Mesenchymal stem cell (in vitro differentiated cells and primary cell): ENCODE data around the gene EID2B.

Source experiments
- DNase-seq: peaks from one replicate; pipeline ENCODE4 v3.0.0-alpha.2; 2013
- H2AFZ ChIP-seq: one replicate; pipeline ENCODE4 v1.6.1; 2013; ENCODE audit warnings: low read depth, mild to moderate bottlenecking, control low read depth, inconsistent platforms, low read length, moderate library complexity
- H2AK5ac ChIP-seq: 2 replicates; pipeline ENCODE4 v1.6.1; 2013; ENCODE audit warnings: low read length, moderate library complexity, mild to moderate bottlenecking, inconsistent platforms; ENCODE audit not compliant: severe bottlenecking
- H2BK120ac ChIP-seq: one replicate; pipeline ENCODE4 v1.6.1; 2013; ENCODE audit warnings: low read depth, mild to moderate bottlenecking, inconsistent platforms, low read length, moderate library complexity
- H2BK12ac ChIP-seq, 2 experiments: one replicate each; pipeline ENCODE4 v1.6.1; 2013; ENCODE audit warnings: inconsistent platforms in 2 of 2, low read length in 2 of 2, mild to moderate bottlenecking in 2 of 2, moderate library complexity in 2 of 2, control low read depth in 1 of 2
- H2BK15ac ChIP-seq: one replicate; pipeline ENCODE4 v1.6.1; 2013; ENCODE audit warnings: mild to moderate bottlenecking, low read depth, inconsistent platforms; ENCODE audit not compliant: poor library complexity, severe bottlenecking
- H2BK5ac ChIP-seq: 2 replicates; pipeline ENCODE4 v1.6.1; 2013; ENCODE audit warnings: low read depth, mild to moderate bottlenecking, low read length, control low read depth, inconsistent platforms; ENCODE audit not compliant: poor library complexity, severe bottlenecking
- H3K14ac ChIP-seq, 2 experiments: one replicate each; pipeline ENCODE4 v1.6.1; 2013; ENCODE audit warnings: inconsistent platforms in 2 of 2, low read length in 2 of 2, control low read depth in 1 of 2, mild to moderate bottlenecking in 1 of 2, moderate library complexity in 1 of 2
- H3K18ac ChIP-seq, 2 experiments: one replicate each; pipeline ENCODE4 v1.6.1; 2013; ENCODE audit warnings: inconsistent platforms in 2 of 2, low read length in 2 of 2, control low read depth in 1 of 2, low read depth in 1 of 2, mild to moderate bottlenecking in 1 of 2
- H3K23ac ChIP-seq, 2 experiments: one replicate each; pipeline ENCODE4 v1.6.1; 2013; ENCODE audit warnings: inconsistent platforms in 2 of 2, low read length in 2 of 2, mild to moderate bottlenecking in 2 of 2, moderate library complexity in 2 of 2, control low read depth in 1 of 2
- H3K27ac ChIP-seq: 2 replicates; pipeline ENCODE4 v1.5.1; 2013; ENCODE audit warnings: mild to moderate bottlenecking, moderate library complexity, low read length, control low read depth, inconsistent platforms; ENCODE audit not compliant: poor library complexity, severe bottlenecking
- H3K27me3 ChIP-seq, 2 experiments: 2 replicates each; pipeline versions ENCODE4 v1.6.1 to v1.7.0; 2013; ENCODE audit warnings: low read length in 2 of 2, mild to moderate bottlenecking in 2 of 2, moderate library complexity in 2 of 2, control low read depth in 1 of 2, inconsistent platforms in 1 of 2; ENCODE audit not compliant: control insufficient read depth in 1 of 2, insufficient read depth in 1 of 2
- H3K36me3 ChIP-seq, 2 experiments: 2 replicates each; pipeline versions ENCODE4 v1.6.1 to v1.7.0; 2013; ENCODE audit warnings: low read length in 2 of 2, control low read depth in 1 of 2, inconsistent platforms in 1 of 2, low read depth in 1 of 2, mild to moderate bottlenecking in 1 of 2; ENCODE audit not compliant: insufficient read depth in 2 of 2, control insufficient read depth in 1 of 2
- H3K4ac ChIP-seq, 2 experiments: one replicate each; pipeline ENCODE4 v1.6.1; 2013; ENCODE audit warnings: inconsistent platforms in 2 of 2, low read length in 2 of 2, mild to moderate bottlenecking in 2 of 2, moderate library complexity in 2 of 2, control low read depth in 1 of 2, low read depth in 1 of 2
- H3K4me1 ChIP-seq: 2 replicates; pipeline ENCODE4 v1.6.1; 2013; ENCODE audit warnings: low read depth, low read length, control low read depth; ENCODE audit not compliant: control insufficient read depth, insufficient read depth
- H3K4me2 ChIP-seq: 2 replicates; pipeline ENCODE4 v1.6.1; 2013; ENCODE audit warnings: low read length, mild to moderate bottlenecking, inconsistent platforms; ENCODE audit not compliant: poor library complexity, severe bottlenecking
- H3K4me3 ChIP-seq, 2 experiments: 2 replicates each; pipeline versions ENCODE4 v1.5.1 to v1.7.0; 2013; ENCODE audit warnings: low read length in 2 of 2, mild to moderate bottlenecking in 2 of 2, control low read depth in 1 of 2, low read depth in 1 of 2; ENCODE audit not compliant: insufficient read depth in 1 of 2
- H3K79me1 ChIP-seq: replicated peaks from 2 replicates; pipeline ENCODE4 v1.6.1; 2013; ENCODE audit warnings: mild to moderate bottlenecking, control low read depth, low read length, inconsistent platforms; ENCODE audit not compliant: poor library complexity, severe bottlenecking
- H3K9ac ChIP-seq: 2 replicates; pipeline ENCODE4 v1.7.0; 2013; ENCODE audit warnings: mild to moderate bottlenecking, low read length, moderate library complexity
- H3K9me3 ChIP-seq: 2 replicates; pipeline ENCODE4 v1.7.0; 2013; ENCODE audit warnings: mild to moderate bottlenecking, low read length; ENCODE audit not compliant: control insufficient read depth
- H4K8ac ChIP-seq: one replicate; pipeline ENCODE4 v1.6.1; 2013; ENCODE audit warnings: inconsistent platforms, mild to moderate bottlenecking, low read length, moderate library complexity
- H4K91ac ChIP-seq: one replicate; pipeline ENCODE4 v1.6.1; 2013; ENCODE audit warnings: mild to moderate bottlenecking, low read length, inconsistent platforms
- WGBS: methylation state at CpG from one replicate; pipeline ENCODE4 v1.1.7; 2013; ENCODE audit warnings: mixed read lengths; 5-methylcytosine and 5-hydroxymethylcytosine counted together

EID2B gene

DNA sequence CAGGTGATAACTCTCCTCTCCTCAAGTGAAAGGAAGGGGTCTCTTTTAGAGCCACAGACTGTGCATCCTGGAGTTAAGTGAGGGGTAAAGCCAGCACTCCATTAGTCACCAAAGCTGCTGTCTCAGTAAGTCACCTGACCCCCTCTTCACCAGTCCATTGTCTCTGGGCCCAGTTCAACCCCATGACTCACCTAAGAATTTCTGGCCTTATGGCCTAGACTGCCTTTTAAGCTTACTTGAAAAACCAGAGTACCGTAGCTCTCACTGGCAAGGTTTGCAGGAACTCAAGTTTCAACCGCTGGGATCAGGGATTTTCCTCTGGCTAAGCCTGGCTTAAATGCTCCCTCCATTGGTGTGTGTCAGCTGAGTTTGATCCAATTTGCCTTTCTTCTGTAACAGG, 30.8 kb upstream of the EID2B start:
- Histone ChIP-seq H3K36me3 (no peaks in the 10 kb centered on the region), H3K4me3 (no peak overlapping the region), H3K4ac (no peak overlapping the region), H3K23ac (no peak overlapping the region), H3K9ac (no peak overlapping the region), H3K4me1 (no peaks in the 10 kb centered on the region), H3K79me1 (no peaks in the 10 kb centered on the region), H3K27ac (no peak overlapping the region), H3K27me3 (peaks cover 3 to 4% of the 10 kb centered on the region in 2 experiments), H4K8ac (no peak overlapping the region), H2BK5ac (no peak overlapping the region), H4K91ac (no peak overlapping the region), H3K18ac (no peak overlapping the region), H3K4me2 (no peak overlapping the region), H2AFZ (no peak overlapping the region), H3K9me3 (no peaks in the 10 kb centered on the region), H2AK5ac (no peak overlapping the region), H2BK120ac (no peak overlapping the region), H3K14ac (no peak overlapping the region), H2BK12ac (no peak overlapping the region), H2BK15ac (no peak overlapping the region)
- 66% methylated on average over 2 of the region's 2 CpGs for WGBS
- no peak for DNase-seq

DNA sequence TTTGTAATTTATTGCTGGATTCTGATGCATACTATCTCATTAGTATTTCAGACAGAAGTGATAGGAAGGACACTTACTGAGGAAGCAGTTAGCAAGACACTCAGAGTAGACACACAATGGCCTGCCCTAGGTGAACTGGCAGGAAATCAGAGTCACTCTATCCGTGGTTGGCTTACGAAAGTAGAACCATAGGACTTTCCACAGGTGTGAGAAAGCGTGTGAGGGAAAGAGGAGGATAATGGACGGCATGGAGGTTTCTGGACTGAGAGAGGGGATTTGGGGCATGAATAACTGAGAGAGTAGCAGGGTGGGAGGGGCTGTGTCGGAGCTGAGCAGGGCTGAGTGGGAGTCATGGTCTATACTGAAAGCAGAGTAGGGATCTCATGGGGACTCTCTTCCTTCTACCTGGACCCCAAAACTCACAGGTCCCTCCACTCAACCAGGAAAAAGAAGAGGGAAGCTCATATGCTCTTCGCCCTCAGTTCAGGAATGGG, 26.0 kb upstream of the EID2B start:
- Histone ChIP-seq H3K4ac (no peak overlapping the region), H2AK5ac (no peak overlapping the region), H3K23ac (no peak overlapping the region), H3K9ac (no peak overlapping the region), H3K4me3 (no peak overlapping the region), H2BK15ac (no peak overlapping the region), H2BK120ac (no peak overlapping the region), H3K14ac (no peak overlapping the region), H3K79me1 (no peaks in the 10 kb centered on the region), H3K18ac (no peak overlapping the region), H3K36me3 (no peaks in the 10 kb centered on the region), H2BK5ac (no peak overlapping the region), H4K8ac (no peak overlapping the region), H3K9me3 (no peaks in the 10 kb centered on the region), H3K4me1 (no peaks in the 10 kb centered on the region), H3K4me2 (no peak overlapping the region), H2BK12ac (no peak overlapping the region), H2AFZ (no peak overlapping the region), H4K91ac (no peak overlapping the region), H3K27ac (no peak overlapping the region), H3K27me3 (peaks cover 13 to 17% of the 10 kb centered on the region in 2 experiments)
- DNase-seq, result no peak
- 70% methylated on average over 5 of the region's 6 CpGs for WGBS

DNA sequence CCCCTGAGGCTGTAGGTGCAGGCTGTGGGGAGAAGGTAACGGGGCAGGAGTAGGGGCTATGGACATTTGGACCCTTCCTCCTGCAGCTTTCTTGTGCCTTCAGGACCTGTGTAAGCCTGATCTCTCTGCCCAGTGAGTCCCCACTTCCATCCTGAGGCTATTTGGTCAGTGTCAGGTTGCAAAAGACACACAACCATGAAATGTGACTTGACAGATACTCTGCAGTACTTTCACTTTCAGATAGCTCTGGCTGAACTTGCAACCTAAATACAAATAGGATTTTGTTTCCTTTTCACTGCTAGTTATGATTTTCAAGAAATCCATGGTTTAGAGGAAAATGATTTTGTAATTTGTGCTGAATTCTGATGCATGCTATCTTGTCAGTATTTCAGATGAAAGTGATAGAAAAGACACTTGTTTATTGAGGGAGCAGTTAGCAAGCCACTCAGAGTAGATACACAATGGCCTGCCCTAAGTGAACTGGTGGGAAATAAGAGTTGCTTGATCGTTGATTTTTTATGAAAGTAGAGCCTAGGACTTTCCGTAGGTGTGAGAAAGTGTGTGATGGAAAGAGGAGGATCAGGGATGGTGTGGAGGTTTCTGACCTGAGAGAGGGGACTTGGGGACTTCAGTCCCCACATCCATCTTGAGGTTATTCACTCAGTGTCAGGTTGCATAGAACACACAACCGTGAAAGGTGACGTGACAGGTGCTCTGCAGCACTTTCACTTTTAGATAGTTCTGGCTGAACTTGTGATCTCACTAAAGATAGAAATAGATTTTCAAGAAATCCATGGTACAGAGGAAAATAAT, 25.4 kb upstream of the EID2B start:
- H3K9ac ChIP-seq, result no peak overlapping the region
- no peak overlapping the region for H2BK120ac ChIP-seq
- no peaks in the 10 kb centered on the region for H3K4me1 ChIP-seq
- no peak overlapping the region for H3K4me2 ChIP-seq
- no peak overlapping the region for H2AK5ac ChIP-seq
- peaks cover 13 to 23% of the 10 kb centered on the region in 2 experiments for H3K27me3 ChIP-seq
- H3K27ac ChIP-seq, result no peak overlapping the region
- peak; percentile 18 for DNase-seq
- WGBS, result 76% methylated on average over 5 of the region's 5 CpGs
- peak overlapping the region in 1 of 2 experiments; percentile 36 for H3K4me3 ChIP-seq
- H3K14ac ChIP-seq, result no peak overlapping the region
- no peak overlapping the region for H2BK15ac ChIP-seq
- no peak overlapping the region for H3K18ac ChIP-seq
- no peaks in the 10 kb centered on the region for H3K9me3 ChIP-seq
- no peak overlapping the region for H2AFZ ChIP-seq
- no peak overlapping the region for H3K23ac ChIP-seq
- H4K8ac ChIP-seq, result no peak overlapping the region
- no peak overlapping the region for H4K91ac ChIP-seq
- H3K36me3 ChIP-seq, result no peaks in the 10 kb centered on the region
- H2BK5ac ChIP-seq, result no peak overlapping the region
- no peak overlapping the region for H2BK12ac ChIP-seq
- H3K79me1 ChIP-seq, result no peaks in the 10 kb centered on the region
- H3K4ac ChIP-seq, result no peak overlapping the region

DNA sequence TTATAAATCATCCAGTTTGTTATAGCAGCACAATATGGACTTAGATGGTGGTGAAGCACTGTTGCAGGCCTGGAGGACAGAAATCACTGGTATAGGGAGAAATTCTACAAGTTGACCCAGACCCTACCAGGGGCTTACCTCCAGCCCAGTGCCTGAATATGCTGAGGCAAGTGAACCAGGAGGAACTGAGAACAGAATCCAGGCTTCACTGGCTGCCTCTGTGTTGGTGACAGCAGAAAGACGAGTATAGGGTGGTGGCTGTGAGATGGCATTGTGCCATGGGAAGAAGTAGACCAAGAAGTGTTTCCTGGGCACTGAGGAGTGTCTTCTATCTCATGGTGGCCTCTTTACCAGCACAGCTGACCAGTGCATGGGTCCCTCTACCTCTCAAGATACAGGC, 23.2 kb upstream of the EID2B start:
- no peak for DNase-seq
- Histone ChIP-seq H3K36me3 (no peaks in the 10 kb centered on the region), H2BK5ac (no peak overlapping the region), H3K79me1 (no peaks in the 10 kb centered on the region), H2BK15ac (no peak overlapping the region), H3K27ac (no peak overlapping the region), H3K27me3 (peaks cover 16 to 26% of the 10 kb centered on the region in 2 experiments), H3K4me1 (no peaks in the 10 kb centered on the region), H3K23ac (no peak overlapping the region), H3K4me2 (no peak overlapping the region), H2AK5ac (no peak overlapping the region), H3K9me3 (no peaks in the 10 kb centered on the region), H3K9ac (no peak overlapping the region), H4K8ac (no peak overlapping the region), H3K14ac (no peak overlapping the region), H3K4ac (no peak overlapping the region), H2BK12ac (no peak overlapping the region), H2BK120ac (no peak overlapping the region), H4K91ac (no peak overlapping the region), H3K4me3 (no peak overlapping the region), H3K18ac (no peak overlapping the region), H2AFZ (no peak overlapping the region)
- 33% methylated on average over 1 of the region's 1 CpG for WGBS
